Renal cortical epithelial cell (primary cell): ENCODE measurements around the gene MTA1. TPM values are rescaled to one million over a fixed set of nuclear protein-coding genes. Genes with fewer than 3 reads are reported as not detected.

Source experiments
- DNase-seq: peaks from one replicate; pipeline ENCODE4 v3.0.0-alpha.2; 2011; ENCODE audit warnings: low read depth
- total RNA-seq: library from RNA; depleted of rRNA; stranded (reverse); fragments of >200 nt; gene quantifications from 2 replicates; pipeline ENCODE4 v1.2.3, GENCODE V29; 2014

Gene MTA1
- total RNA-seq, 1 donor from 2014 or later: 47.3 TPM

GRCh38 chr14:105475269-105476096 is 55.9 kb downstream of the MTA1 start:
- DNase-seq: peak; percentile 53

GRCh38 chr14:105476097-105476830 is 56.6 kb downstream of the MTA1 start:
- peak; percentile 63 for DNase-seq

- DNase-seq: no peak
These were observed 57.4 kb downstream of the MTA1 start for GRCh38 chr14:105476831-105477659.

GRCh38 chr14:105477660-105478397 is 58.2 kb downstream of the MTA1 start:
- no peak for DNase-seq

- DNase-seq: no peak
These were observed 59.0 kb downstream of the MTA1 start for GRCh38 chr14:105478398-105479251.

GRCh38 chr14:105479431-105480158 is 60.0 kb downstream of the MTA1 start:
- DNase-seq: no peak

- DNase-seq: no peak
These were observed 60.6 kb downstream of the MTA1 start for GRCh38 chr14:105480199-105480746.

GRCh38 chr14:105480807-105481801 is 61.5 kb downstream of the MTA1 start:
- DNase-seq: peak; percentile 79

GRCh38 chr14:105481886-105482457 is 62.3 kb downstream of the MTA1 start:
- DNase-seq: peak; percentile 96

- no peak for DNase-seq
These were observed 63.0 kb downstream of the MTA1 start for GRCh38 chr14:105482486-105483110.

GRCh38 chr14:105483300-105484068 is 63.9 kb downstream of the MTA1 start:
- DNase-seq: no peak

GRCh38 chr14:105484069-105484996 is 64.7 kb downstream of the MTA1 start:
- no peak for DNase-seq

GRCh38 chr14:105484997-105485393 is 65.4 kb downstream of the MTA1 start:
- no peak for DNase-seq

- no peak for DNase-seq
These were observed 66.1 kb downstream of the MTA1 start for GRCh38 chr14:105485739-105486162.
